Measurements from ENCODE around the gene KNDC1. TPM values are rescaled to one million over a fixed set of nuclear protein-coding genes. Genes with fewer than 3 reads are reported as not detected.

The KNDC1 gene
- total RNA-seq, 5 donors from 2014 or later (not counting 1 experiment from before 2014, with no cell fraction given), result 0.09 to 1.2 (median 0.35) TPM

- Histone ChIP-seq H3K36me3 (ENCODE audit: control insufficient read depth in 2 of 2, extremely low read depth in 1 of 2, insufficient read depth in 1 of 2, low read length in 1 of 2) (no peaks in the 10 kb centered on the region), H3K9me3 (no peaks in the 10 kb centered on the region), H3K4me1 (ENCODE audit: control insufficient read depth in 1 of 2, extremely low read depth in 1 of 2, insufficient read depth in 2 of 2, low read length in 2 of 2) (no peaks in the 10 kb centered on the region), H3K4me3 (ENCODE audit: control insufficient read depth in 1 of 2, extremely low read depth in 1 of 2, low read length in 1 of 2) (no peak overlapping the region), H3K27ac (ENCODE audit: low read length) (no peak overlapping the region), H3K27me3 (replicated peaks in 1 of 2; ENCODE audit: control insufficient read depth in 2 of 2, extremely low read depth in 1 of 2, insufficient read depth in 2 of 2, low read length in 1 of 2) (peaks cover 0 to 38% of the 10 kb centered on the region in 2 experiments)
- ChIA-PET POLR2A (no interaction called here), CTCF (no interaction called here)
- no peaks in the 10 kb centered on the region for H3K4me1 Mint-ChIP-seq
- H3K27me3 Mint-ChIP-seq, result peaks cover 0 to 4% of the 10 kb centered on the region in 2 donors
- H3K36me3 Mint-ChIP-seq, result no peaks in the 10 kb centered on the region
- no peak overlapping the region for H3K4me3 Mint-ChIP-seq
- DNase-seq (no peak), ATAC-seq (replicated peaks in 1 of 4) (no peak)
- 84% methylated on average over 22 of the region's 27 CpGs for WGBS (ENCODE audit: insufficient coverage)
- no peak overlapping the region for H3K27ac Mint-ChIP-seq
- no peaks in the 10 kb centered on the region for H3K9me3 Mint-ChIP-seq
These were observed 25.9 kb downstream of the KNDC1 start for GRCh38 chr10:133185916-133186315.

DNA sequence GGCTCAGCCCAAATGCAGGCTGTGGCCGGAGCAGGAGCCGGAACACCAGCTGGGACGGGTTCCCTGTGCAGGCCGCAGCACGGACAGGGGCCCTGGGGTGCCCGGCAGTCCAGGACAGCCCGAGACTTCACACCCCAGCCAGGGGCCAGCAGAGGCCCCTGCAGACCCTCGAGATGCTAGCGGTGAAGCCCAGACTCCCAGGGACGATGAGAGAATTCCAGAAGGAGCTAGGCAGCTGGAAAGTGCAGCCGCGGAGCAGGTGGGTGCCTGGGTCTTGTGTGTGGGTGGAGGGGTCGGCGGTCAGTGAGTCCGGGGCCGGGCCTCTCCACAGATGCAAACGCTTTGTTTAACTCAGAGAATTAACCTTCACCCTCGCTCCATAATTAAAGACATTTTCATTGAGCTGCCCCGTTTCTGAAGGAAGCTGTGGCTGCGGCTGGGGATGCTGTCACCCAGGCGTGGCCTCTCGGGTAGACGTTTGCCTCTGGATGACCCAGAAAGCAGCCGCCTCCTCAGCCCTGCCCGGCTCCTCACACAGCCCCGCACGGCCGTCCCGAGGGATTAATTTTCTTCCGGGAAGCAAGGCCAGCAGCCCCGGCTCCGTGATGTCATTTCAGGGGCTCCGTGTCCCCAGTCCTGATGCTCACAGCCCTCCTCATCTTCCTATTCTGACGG lies 26.5 kb downstream of the KNDC1 start:
- no peak overlapping the region for H3K27ac Mint-ChIP-seq
- H3K4me3 Mint-ChIP-seq, result no peak overlapping the region
- no peaks in the 10 kb centered on the region for H3K9me3 ChIP-seq
- H3K36me3 ChIP-seq (ENCODE audit: control insufficient read depth in 2 of 2, extremely low read depth in 1 of 2, insufficient read depth in 1 of 2, low read length in 1 of 2), result no peaks in the 10 kb centered on the region
- no peaks in the 10 kb centered on the region for H3K4me1 ChIP-seq (ENCODE audit: control insufficient read depth in 1 of 2, extremely low read depth in 1 of 2, insufficient read depth in 2 of 2, low read length in 2 of 2)
- no peaks in the 10 kb centered on the region for H3K9me3 Mint-ChIP-seq
- no peak for DNase-seq
- ChIA-PET POLR2A (no interaction called here), CTCF (no interaction called here)
- ATAC-seq (replicated peaks in 1 of 4), result no peak
- peaks cover 0 to 34% of the 10 kb centered on the region in 2 experiments for H3K27me3 ChIP-seq (replicated peaks in 1 of 2; ENCODE audit: control insufficient read depth in 2 of 2, extremely low read depth in 1 of 2, insufficient read depth in 2 of 2, low read length in 1 of 2)
- peaks cover 0 to 2% of the 10 kb centered on the region in 2 donors for H3K27me3 Mint-ChIP-seq
- no peak overlapping the region for H3K4me3 ChIP-seq (ENCODE audit: control insufficient read depth in 1 of 2, extremely low read depth in 1 of 2, low read length in 1 of 2)
- WGBS (ENCODE audit: insufficient coverage), result 81% methylated on average over 20 of the region's 34 CpGs
- H3K27ac ChIP-seq (ENCODE audit: low read length), result no peak overlapping the region
- H3K4me1 Mint-ChIP-seq, result no peaks in the 10 kb centered on the region
- H3K36me3 Mint-ChIP-seq, result no peaks in the 10 kb centered on the region

GRCh38 chr10:133187091-133187905 lies 27.3 kb downstream of the KNDC1 start:
- H3K27me3 Mint-ChIP-seq, result no peaks in the 10 kb centered on the region
- H3K4me1 Mint-ChIP-seq, result no peaks in the 10 kb centered on the region
- Histone ChIP-seq H3K4me3 (ENCODE audit: control insufficient read depth in 1 of 2, extremely low read depth in 1 of 2, low read length in 1 of 2) (no peak overlapping the region), H3K27ac (ENCODE audit: low read length) (no peak overlapping the region), H3K9me3 (no peaks in the 10 kb centered on the region), H3K4me1 (ENCODE audit: control insufficient read depth in 1 of 2, extremely low read depth in 1 of 2, insufficient read depth in 2 of 2, low read length in 2 of 2) (no peaks in the 10 kb centered on the region), H3K36me3 (ENCODE audit: control insufficient read depth in 2 of 2, extremely low read depth in 1 of 2, insufficient read depth in 1 of 2, low read length in 1 of 2) (no peaks in the 10 kb centered on the region), H3K27me3 (replicated peaks in 1 of 2; ENCODE audit: control insufficient read depth in 2 of 2, extremely low read depth in 1 of 2, insufficient read depth in 2 of 2, low read length in 1 of 2) (peaks cover 0 to 27% of the 10 kb centered on the region in 2 experiments)
- WGBS (ENCODE audit: insufficient coverage), result 84% methylated on average over 27 of the region's 38 CpGs
- CTCF ChIA-PET, result no interaction called here
- no peak for ATAC-seq (replicated peaks in 1 of 4)
- H3K36me3 Mint-ChIP-seq, result no peaks in the 10 kb centered on the region
- H3K9me3 Mint-ChIP-seq, result peaks cover 0 to 4% (median 0%) of the 10 kb centered on the region in 3 donors
- H3K4me3 Mint-ChIP-seq, result no peak overlapping the region
- POLR2A ChIA-PET, result no interaction called here
- no peak overlapping the region for H3K27ac Mint-ChIP-seq
- DNase-seq, result no peak

DNA sequence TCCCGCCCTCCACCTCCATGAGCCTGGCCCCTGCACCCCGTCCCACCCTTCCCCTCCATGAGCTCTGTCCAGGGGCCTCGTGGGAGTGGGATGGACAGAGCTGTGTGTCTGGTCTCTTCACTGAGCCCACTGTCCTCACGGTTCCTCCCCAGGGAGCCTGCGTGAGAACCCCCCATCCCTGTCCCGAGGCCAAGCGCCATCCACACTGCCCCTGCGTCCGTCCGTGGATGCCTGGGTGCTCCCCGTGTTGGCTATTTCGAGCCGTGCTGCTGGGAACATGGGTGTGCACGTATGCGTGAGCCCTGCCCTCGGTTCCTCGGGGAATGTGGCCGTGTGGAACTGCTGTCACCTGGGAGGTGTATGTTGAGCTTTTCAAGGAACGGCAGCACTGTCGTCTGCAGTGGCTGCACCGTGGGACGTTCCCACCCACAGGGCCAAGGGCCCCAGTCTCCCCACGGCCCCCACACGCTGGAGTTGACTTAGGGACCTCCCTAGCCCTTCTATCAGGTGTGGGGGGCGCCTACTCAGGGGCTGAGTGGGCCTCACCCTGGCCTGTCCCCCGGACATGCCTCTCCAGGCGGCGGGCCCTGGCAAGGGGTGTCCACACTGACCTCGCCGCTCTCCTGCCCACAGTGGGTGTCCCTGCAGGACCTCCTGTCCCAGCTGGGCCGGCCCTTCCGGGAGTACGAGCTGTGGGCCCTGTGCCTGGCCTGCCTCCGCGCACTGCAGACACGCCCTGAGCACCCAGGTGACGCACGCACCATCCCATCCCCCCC lies 28.1 kb downstream of the KNDC1 start:
- peaks cover 0 to 25% of the 10 kb centered on the region in 2 experiments for H3K27me3 ChIP-seq (replicated peaks in 1 of 2; ENCODE audit: control insufficient read depth in 2 of 2, extremely low read depth in 1 of 2, insufficient read depth in 2 of 2, low read length in 1 of 2)
- Mint-ChIP-seq H3K36me3 (no peaks in the 10 kb centered on the region), H3K27me3 (no peaks in the 10 kb centered on the region), H3K4me3 (no peak overlapping the region), H3K27ac (no peak overlapping the region), H3K4me1 (no peaks in the 10 kb centered on the region), H3K9me3 (peaks cover 0 to 4% (median 0%) of the 10 kb centered on the region in 3 donors)
- ChIA-PET CTCF (no interaction called here), POLR2A (no interaction called here)
- no peaks in the 10 kb centered on the region for H3K36me3 ChIP-seq (ENCODE audit: control insufficient read depth in 2 of 2, extremely low read depth in 1 of 2, insufficient read depth in 1 of 2, low read length in 1 of 2)
- H3K27ac ChIP-seq (ENCODE audit: low read length), result no peak overlapping the region
- H3K9me3 ChIP-seq, result no peaks in the 10 kb centered on the region
- DNase-seq, result no peak
- no peak for ATAC-seq (replicated peaks in 1 of 4)
- no peak overlapping the region for H3K4me3 ChIP-seq (ENCODE audit: control insufficient read depth in 1 of 2, extremely low read depth in 1 of 2, low read length in 1 of 2)
- no peaks in the 10 kb centered on the region for H3K4me1 ChIP-seq (ENCODE audit: control insufficient read depth in 1 of 2, extremely low read depth in 1 of 2, insufficient read depth in 2 of 2, low read length in 2 of 2)
- WGBS (ENCODE audit: insufficient coverage), result 85% methylated on average over 29 of the region's 38 CpGs

DNA sequence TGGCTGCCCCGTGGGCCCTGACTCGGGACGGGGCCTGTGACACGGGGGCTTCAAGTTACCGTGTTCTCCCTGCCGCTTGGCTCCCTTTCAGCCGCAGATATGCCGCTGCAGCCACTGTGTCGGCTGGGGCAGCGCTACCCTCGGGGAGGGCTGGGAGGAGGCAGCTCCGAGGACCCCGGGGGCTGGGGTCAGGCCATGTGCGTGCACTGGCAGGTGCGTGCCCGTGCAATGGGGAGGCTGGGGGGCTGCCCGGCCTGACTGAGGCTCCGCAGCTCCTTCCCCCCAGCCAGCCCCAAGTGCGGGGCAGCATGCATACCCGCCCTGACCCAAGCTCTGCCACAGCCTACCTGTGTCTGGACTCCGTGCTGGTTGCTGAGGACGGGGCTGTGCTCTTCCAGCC lies 29.2 kb downstream of the KNDC1 start:
- no peak for ATAC-seq (replicated peaks in 1 of 4)
- no peak for DNase-seq
- no peaks in the 10 kb centered on the region for H3K36me3 ChIP-seq (ENCODE audit: control insufficient read depth in 2 of 2, extremely low read depth in 1 of 2, insufficient read depth in 1 of 2, low read length in 1 of 2)
- ChIA-PET CTCF (no interaction called here), POLR2A (no interaction called here)
- no peaks in the 10 kb centered on the region for H3K9me3 ChIP-seq
- no peak overlapping the region for H3K4me3 Mint-ChIP-seq
- no peak overlapping the region for H3K4me3 ChIP-seq (ENCODE audit: control insufficient read depth in 1 of 2, extremely low read depth in 1 of 2, low read length in 1 of 2)
- peaks cover 0 to 4% of the 10 kb centered on the region in 2 donors for H3K27me3 Mint-ChIP-seq
- no peaks in the 10 kb centered on the region for H3K36me3 Mint-ChIP-seq
- H3K27me3 ChIP-seq (replicated peaks in 1 of 2; ENCODE audit: control insufficient read depth in 2 of 2, extremely low read depth in 1 of 2, insufficient read depth in 2 of 2, low read length in 1 of 2), result peaks cover 0 to 25% of the 10 kb centered on the region in 2 experiments
- H3K4me1 Mint-ChIP-seq, result no peaks in the 10 kb centered on the region
- no peak overlapping the region for H3K27ac ChIP-seq (ENCODE audit: low read length)
- H3K4me1 ChIP-seq (ENCODE audit: control insufficient read depth in 1 of 2, extremely low read depth in 1 of 2, insufficient read depth in 2 of 2, low read length in 2 of 2), result no peaks in the 10 kb centered on the region
- peaks cover 0 to 12% (median 5%) of the 10 kb centered on the region in 3 donors for H3K9me3 Mint-ChIP-seq
- WGBS (ENCODE audit: insufficient coverage), result 92% methylated on average over 22 of the region's 22 CpGs
- no peak overlapping the region for H3K27ac Mint-ChIP-seq

- WGBS (ENCODE audit: insufficient coverage), result 83% methylated on average over 7 of the region's 14 CpGs
- Histone ChIP-seq H3K27ac (ENCODE audit: low read length) (no peak overlapping the region), H3K9me3 (no peaks in the 10 kb centered on the region), H3K36me3 (ENCODE audit: control insufficient read depth in 2 of 2, extremely low read depth in 1 of 2, insufficient read depth in 1 of 2, low read length in 1 of 2) (no peaks in the 10 kb centered on the region), H3K4me3 (ENCODE audit: control insufficient read depth in 1 of 2, extremely low read depth in 1 of 2, low read length in 1 of 2) (no peak overlapping the region), H3K27me3 (replicated peaks in 1 of 2; ENCODE audit: control insufficient read depth in 2 of 2, extremely low read depth in 1 of 2, insufficient read depth in 2 of 2, low read length in 1 of 2) (peaks cover 0 to 22% of the 10 kb centered on the region in 2 experiments), H3K4me1 (ENCODE audit: control insufficient read depth in 1 of 2, extremely low read depth in 1 of 2, insufficient read depth in 2 of 2, low read length in 2 of 2) (no peaks in the 10 kb centered on the region)
- no peak for DNase-seq
- no peak overlapping the region for H3K4me3 Mint-ChIP-seq
- ChIA-PET POLR2A (no interaction called here), CTCF (no interaction called here)
- no peak for ATAC-seq (replicated peaks in 1 of 4)
- H3K4me1 Mint-ChIP-seq, result no peaks in the 10 kb centered on the region
- no peaks in the 10 kb centered on the region for H3K36me3 Mint-ChIP-seq
- H3K9me3 Mint-ChIP-seq, result peaks cover 0 to 16% (median 5%) of the 10 kb centered on the region in 3 donors
- peaks cover 0 to 4% of the 10 kb centered on the region in 2 donors for H3K27me3 Mint-ChIP-seq
- no peak overlapping the region for H3K27ac Mint-ChIP-seq
These were observed 29.7 kb downstream of the KNDC1 start for GRCh38 chr10:133189726-133190125.
